ENCODE measurements around the gene WDR44. TPM values are rescaled to one million over a fixed set of nuclear protein-coding genes. Genes with fewer than 3 reads are reported as not detected.

Gene WDR44
- total and polyA plus RNA-seq, 2 donors (not counting 1 experiment from before 2014, with no cell fraction given): 4.1 to 24.4 TPM

- Mint-ChIP-seq H3K4me3 (no peak overlapping the region), H3K4me1 (peaks cover 21% of the 10 kb centered on the region), H3K27ac (no peak overlapping the region), H3K9me3 (ENCODE audit: insufficient read depth) (no peaks in the 10 kb centered on the region), H3K27me3 (no peaks in the 10 kb centered on the region)
- Histone ChIP-seq H3K27me3 (replicated peaks in 1 of 4; ENCODE audit: control extremely low read depth in 1 of 4, control insufficient read depth in 3 of 4, insufficient read depth in 4 of 4, low read length in 3 of 4) (no peaks in the 10 kb centered on the region), H3K4me2 (replicated peaks; ENCODE audit: low read depth, low read length, poor library complexity, severe bottlenecking) (no peak overlapping the region), H3K4me3 (ENCODE audit: control extremely low read depth in 1 of 5, extremely low read depth in 1 of 5, insufficient read depth in 1 of 5, low read depth in 2 of 5, low read length in 4 of 5) (no peak overlapping the region), H3K9me3 (ENCODE audit: control extremely low read depth in 1 of 3, control insufficient read depth in 2 of 3, insufficient read depth in 1 of 3, low read length in 2 of 3) (no peaks in the 10 kb centered on the region), H3K4me1 (ENCODE audit: control insufficient read depth in 2 of 2, insufficient read depth in 2 of 2, low read length in 2 of 2) (no peaks in the 10 kb centered on the region), H3K27ac (ENCODE audit: low read length in 2 of 2) (no peak overlapping the region), H2AFZ (ENCODE audit: insufficient read depth, low read depth, low read length, poor library complexity, severe bottlenecking) (no peak overlapping the region), H3K79me2 (ENCODE audit: control insufficient read depth, insufficient read depth, low read length) (peaks cover 13% of the 10 kb centered on the region), H4K20me1 (ENCODE audit: control insufficient read depth, insufficient read depth, low read length, poor library complexity, severe bottlenecking) (peaks cover 18% of the 10 kb centered on the region), H3K36me3 (replicated peaks in 1 of 2; ENCODE audit: control extremely low read depth in 1 of 2, control insufficient read depth in 1 of 2, extremely low read depth in 1 of 2, insufficient read depth in 2 of 2, low read length in 1 of 2) (peaks cover 0 to 1% of the 10 kb centered on the region in 2 experiments), H3K9ac (ENCODE audit: low read length) (no peak overlapping the region)
- TF ChIP-seq CTCF (IDR thresholded peaks at IDR 0.05) (no peak), EZH2 (IDR thresholded peaks at IDR 0.05; ENCODE audit: borderline replicate concordance, insufficient read depth, low read depth, low read length, poor library complexity, severe bottlenecking) (no peak)
- POLR2A ChIA-PET: no interaction called here
- no peak for ATAC-seq (ENCODE audit: low read depth)
- intact Hi-C loops (cut with micrococcal nuclease): no loop called here
- DNase-seq: no peak
- CTCF ChIA-PET: interaction anchor here (0.7 kb wide), 1 partner anchor 35 kb away, joined by 4 read pairs; no protein-coding TSS in a partner anchor
These were observed 21.4 kb downstream of the WDR44 start for GRCh38 chrX:118367338-118367737.

GRCh38 chrX:118368398-118368797, 22.5 kb downstream of the WDR44 start:
- no peaks in the 10 kb centered on the region for H3K27me3 Mint-ChIP-seq
- DNase-seq (no peak), ATAC-seq (ENCODE audit: low read depth) (no peak)
- H4K20me1 ChIP-seq (ENCODE audit: control insufficient read depth, insufficient read depth, low read length, poor library complexity, severe bottlenecking): peaks cover 18% of the 10 kb centered on the region
- no peaks in the 10 kb centered on the region for H3K4me1 ChIP-seq (ENCODE audit: control insufficient read depth in 2 of 2, insufficient read depth in 2 of 2, low read length in 2 of 2)
- H3K4me3 Mint-ChIP-seq: no peak overlapping the region
- intact Hi-C loops (cut with micrococcal nuclease): no loop called here
- H3K27ac ChIP-seq (ENCODE audit: low read length in 2 of 2): no peak overlapping the region
- peaks cover 9% of the 10 kb centered on the region for H3K79me2 ChIP-seq (ENCODE audit: control insufficient read depth, insufficient read depth, low read length)
- no CpG with 5 or more reads among the region's 4 CpGs for WGBS (ENCODE audit: insufficient coverage)
- H3K9me3 Mint-ChIP-seq (ENCODE audit: insufficient read depth): no peaks in the 10 kb centered on the region
- H3K27ac Mint-ChIP-seq: no peak overlapping the region
- POLR2A ChIA-PET: no interaction called here
- no peak overlapping the region for H2AFZ ChIP-seq (ENCODE audit: insufficient read depth, low read depth, low read length, poor library complexity, severe bottlenecking)
- no peaks in the 10 kb centered on the region for H3K27me3 ChIP-seq (replicated peaks in 1 of 4; ENCODE audit: control extremely low read depth in 1 of 4, control insufficient read depth in 3 of 4, insufficient read depth in 4 of 4, low read length in 3 of 4)
- H3K9me3 ChIP-seq (ENCODE audit: control extremely low read depth in 1 of 3, control insufficient read depth in 2 of 3, insufficient read depth in 1 of 3, low read length in 2 of 3): no peaks in the 10 kb centered on the region
- H3K4me3 ChIP-seq (ENCODE audit: control extremely low read depth in 1 of 5, extremely low read depth in 1 of 5, insufficient read depth in 1 of 5, low read depth in 2 of 5, low read length in 4 of 5): no peak overlapping the region
- H3K36me3 ChIP-seq (replicated peaks in 1 of 2; ENCODE audit: control extremely low read depth in 1 of 2, control insufficient read depth in 1 of 2, extremely low read depth in 1 of 2, insufficient read depth in 2 of 2, low read length in 1 of 2): peaks cover 0 to 1% of the 10 kb centered on the region in 2 experiments
- CTCF ChIA-PET: no interaction called here
- TF ChIP-seq EZH2 (IDR thresholded peaks at IDR 0.05; ENCODE audit: borderline replicate concordance, insufficient read depth, low read depth, low read length, poor library complexity, severe bottlenecking) (no peak), CTCF (IDR thresholded peaks at IDR 0.05) (no peak)
- peaks cover 15% of the 10 kb centered on the region for H3K4me1 Mint-ChIP-seq
- no peak overlapping the region for H3K4me2 ChIP-seq (replicated peaks; ENCODE audit: low read depth, low read length, poor library complexity, severe bottlenecking)
- no peak overlapping the region for H3K9ac ChIP-seq (ENCODE audit: low read length)
